ENCODE data around the gene ITPR3. TPM values are rescaled to one million over a fixed set of nuclear protein-coding genes. Genes with fewer than 3 reads are reported as not detected.

ITPR3 gene
- total and polyA plus RNA-seq, 2 of the 13 experiments (the other 11 are each of a cell fraction or from before 2014, with no cell fraction given): 3.8 to 21.4 TPM

GRCh38 chr6:33610779-33611732, 10.1 kb upstream of the ITPR3 start (continued):
- no peak for TF ChIP-seq BATF2 (CRISPR knock-in tag; IDR thresholded peaks at IDR 0.05)
- TF ChIP-seq ZNF362 (CRISPR knock-in tag; IDR thresholded peaks at IDR 0.05; ENCODE audit: borderline replicate concordance): no peak
- TF ChIP-seq ZGPAT (CRISPR knock-in tag; IDR thresholded peaks at IDR 0.05): peak; percentile 68
- peak; percentile 69; the same call in 1 of the 2 replicates for TF ChIP-seq ZBTB21 (CRISPR knock-in tag; IDR thresholded peaks at IDR 0.05)
- TF ChIP-seq ZC3H13 (CRISPR knock-in tag; IDR thresholded peaks at IDR 0.05): no peak
- no peak for TF ChIP-seq SNAPC5 (CRISPR knock-in tag; IDR thresholded peaks at IDR 0.05; ENCODE audit: borderline replicate concordance)
- TF ChIP-seq ZNF431 (CRISPR knock-in tag; IDR thresholded peaks at IDR 0.05; ENCODE audit: borderline replicate concordance, low read depth): no peak
- no peak for TF ChIP-seq ZNF784 (CRISPR knock-in tag; IDR thresholded peaks at IDR 0.05; ENCODE audit: borderline replicate concordance)
- no peak for TF ChIP-seq ZFAT (CRISPR knock-in tag; conservative IDR thresholded peaks at IDR 0.05)
- TF ChIP-seq ZBTB37 (CRISPR knock-in tag; IDR thresholded peaks at IDR 0.05): peak; percentile 55; the same call in 1 of the 2 replicates
- no peak for TF ChIP-seq TCF12 (IDR thresholded peaks at IDR 0.05)
- no peak for TF ChIP-seq TCF12 (CRISPR knock-in tag; IDR thresholded peaks at IDR 0.05)
- TF ChIP-seq FLYWCH1 (CRISPR knock-in tag; IDR thresholded peaks at IDR 0.05): no peak
- peak; percentile 74 for TF ChIP-seq ZNF687 (CRISPR knock-in tag; IDR thresholded peaks at IDR 0.05)

Data from HepG2 (cell line).